ENCODE data around the gene MAIP1.
A peak's percentile ranks its signal among the peaks of the same experiment; 100 is the strongest.

Gene MAIP1

GRCh38 chr2:200003444-200003843 is 48.1 kb downstream of the MAIP1 start:
- WGBS, 2 donors (ENCODE audit: extremely low coverage in 2 of 2, insufficient read length in 2 of 2, insufficient replicate concordance in 1 of 2), result no CpG with 5 or more reads among the region's 1 CpG
- H3K27ac ChIP-seq (replicated peaks; ENCODE audit: low read length), result no peak overlapping the region

GRCh38 chr2:200005675-200006074 is 50.3 kb downstream of the MAIP1 start:
- DNase-seq (ENCODE audit: low spot score), result no peak
- H3K79me1 ChIP-seq (ENCODE audit: low read depth, low read length), result no peaks in the 10 kb centered on the region
- no peak overlapping the region for H3K4ac ChIP-seq (ENCODE audit: low read length)
- H3K9ac ChIP-seq (ENCODE audit: low read depth, low read length, poor library complexity), result no peak overlapping the region
- no peak overlapping the region for H4K91ac ChIP-seq (ENCODE audit: low read depth, low read length, poor library complexity)
- H3K23ac ChIP-seq (ENCODE audit: low read depth, low read length, poor library complexity), result no peak overlapping the region
- no peak overlapping the region for H3K14ac ChIP-seq (ENCODE audit: low read length)
- H2AK5ac ChIP-seq (ENCODE audit: low read depth, low read length), result no peak overlapping the region
- no peak overlapping the region for H2BK120ac ChIP-seq (ENCODE audit: low read depth, low read length)
- no peaks in the 10 kb centered on the region for H3K9me3 ChIP-seq (replicated peaks in 1 of 2; ENCODE audit: control insufficient read depth in 2 of 2, insufficient read depth in 1 of 2, low read depth in 1 of 2, low read length in 2 of 2)
- no peaks in the 10 kb centered on the region for H3K36me3 ChIP-seq (replicated peaks in 1 of 2; ENCODE audit: control insufficient read depth in 2 of 2, insufficient read depth in 2 of 2, low read length in 2 of 2)
- H3K4me2 ChIP-seq (ENCODE audit: insufficient read depth, low read length, poor library complexity, severe bottlenecking), result no peak overlapping the region
- no peak overlapping the region for H4K8ac ChIP-seq (ENCODE audit: low read depth, low read length)
- H2BK5ac ChIP-seq (ENCODE audit: low read length), result no peak overlapping the region
- H2AFZ ChIP-seq (ENCODE audit: low read length), result no peak overlapping the region
- H3K18ac ChIP-seq (ENCODE audit: low read length), result no peak overlapping the region
- peaks cover 0 to 17% of the 10 kb centered on the region in 2 donors for H3K4me1 ChIP-seq (ENCODE audit: control insufficient read depth in 2 of 2, insufficient read depth in 1 of 2, low read depth in 1 of 2, low read length in 2 of 2)
- H2BK15ac ChIP-seq (ENCODE audit: low read length), result no peak overlapping the region
- H3K27me3 ChIP-seq (ENCODE audit: control insufficient read depth in 3 of 3, insufficient read depth in 3 of 3, low read depth in 1 of 3, low read length in 3 of 3), result no peaks in the 10 kb centered on the region
- no peak overlapping the region for H2BK12ac ChIP-seq (ENCODE audit: low read length)
- H3K27ac ChIP-seq (replicated peaks; ENCODE audit: low read length), result no peak overlapping the region
- no peak overlapping the region for H3K4me3 ChIP-seq (ENCODE audit: low read length in 2 of 2)

More at GRCh38 chr2:200003444-200003843, 48.1 kb downstream of the MAIP1 start:
- no peak overlapping the region for H3K14ac ChIP-seq (ENCODE audit: low read length)
- no peak overlapping the region for H4K91ac ChIP-seq (ENCODE audit: low read depth, low read length, poor library complexity)
- no peak overlapping the region for H3K4me2 ChIP-seq (ENCODE audit: insufficient read depth, low read length, poor library complexity, severe bottlenecking)
- no peak overlapping the region for H2AK5ac ChIP-seq (ENCODE audit: low read depth, low read length)
- H3K23ac ChIP-seq (ENCODE audit: low read depth, low read length, poor library complexity), result no peak overlapping the region
- H3K18ac ChIP-seq (ENCODE audit: low read length), result no peak overlapping the region
- H3K27me3 ChIP-seq (ENCODE audit: control insufficient read depth in 3 of 3, insufficient read depth in 3 of 3, low read depth in 1 of 3, low read length in 3 of 3), result no peaks in the 10 kb centered on the region
- no peak overlapping the region for H2BK12ac ChIP-seq (ENCODE audit: low read length)
- peaks cover 0 to 17% of the 10 kb centered on the region in 2 donors for H3K4me1 ChIP-seq (ENCODE audit: control insufficient read depth in 2 of 2, insufficient read depth in 1 of 2, low read depth in 1 of 2, low read length in 2 of 2)
- no peaks in the 10 kb centered on the region for H3K36me3 ChIP-seq (replicated peaks in 1 of 2; ENCODE audit: control insufficient read depth in 2 of 2, insufficient read depth in 2 of 2, low read length in 2 of 2)
- no peak overlapping the region for H2BK120ac ChIP-seq (ENCODE audit: low read depth, low read length)
- no peak for DNase-seq (ENCODE audit: low spot score)
- H3K9me3 ChIP-seq (replicated peaks in 1 of 2; ENCODE audit: control insufficient read depth in 2 of 2, insufficient read depth in 1 of 2, low read depth in 1 of 2, low read length in 2 of 2), result no peaks in the 10 kb centered on the region
- no peak overlapping the region for H2BK5ac ChIP-seq (ENCODE audit: low read length)
- H2BK15ac ChIP-seq (ENCODE audit: low read length), result no peak overlapping the region
- no peak overlapping the region for H3K9ac ChIP-seq (ENCODE audit: low read depth, low read length, poor library complexity)
- H3K79me1 ChIP-seq (ENCODE audit: low read depth, low read length), result no peaks in the 10 kb centered on the region
- no peak overlapping the region for H3K4ac ChIP-seq (ENCODE audit: low read length)
- no peak overlapping the region for H3K4me3 ChIP-seq (ENCODE audit: low read length in 2 of 2)
- no peak overlapping the region for H4K8ac ChIP-seq (ENCODE audit: low read depth, low read length)
- peak overlapping the region; percentile 72 for H2AFZ ChIP-seq (ENCODE audit: low read length)

- Histone ChIP-seq H2BK12ac (ENCODE audit: low read length) (no peak overlapping the region), H2AFZ (ENCODE audit: low read length) (no peak overlapping the region), H3K4me3 (ENCODE audit: low read length in 2 of 2) (no peak overlapping the region), H4K8ac (ENCODE audit: low read depth, low read length) (no peak overlapping the region), H3K4ac (ENCODE audit: low read length) (no peak overlapping the region), H3K23ac (ENCODE audit: low read depth, low read length, poor library complexity) (no peak overlapping the region), H3K4me2 (ENCODE audit: insufficient read depth, low read length, poor library complexity, severe bottlenecking) (no peak overlapping the region), H2BK120ac (ENCODE audit: low read depth, low read length) (no peak overlapping the region), H2BK5ac (ENCODE audit: low read length) (no peak overlapping the region), H3K14ac (ENCODE audit: low read length) (no peak overlapping the region), H3K9ac (ENCODE audit: low read depth, low read length, poor library complexity) (no peak overlapping the region), H3K18ac (ENCODE audit: low read length) (no peak overlapping the region), H3K79me1 (ENCODE audit: low read depth, low read length) (no peaks in the 10 kb centered on the region), H4K91ac (ENCODE audit: low read depth, low read length, poor library complexity) (no peak overlapping the region), H3K9me3 (replicated peaks in 1 of 2; ENCODE audit: control insufficient read depth in 2 of 2, insufficient read depth in 1 of 2, low read depth in 1 of 2, low read length in 2 of 2) (no peaks in the 10 kb centered on the region), H3K36me3 (replicated peaks in 1 of 2; ENCODE audit: control insufficient read depth in 2 of 2, insufficient read depth in 2 of 2, low read length in 2 of 2) (no peaks in the 10 kb centered on the region), H2BK15ac (ENCODE audit: low read length) (no peak overlapping the region), H2AK5ac (ENCODE audit: low read depth, low read length) (no peak overlapping the region), H3K27ac (replicated peaks; ENCODE audit: low read length) (no peak overlapping the region), H3K4me1 (ENCODE audit: control insufficient read depth in 2 of 2, insufficient read depth in 1 of 2, low read depth in 1 of 2, low read length in 2 of 2) (peaks cover 0 to 17% of the 10 kb centered on the region in 2 donors), H3K27me3 (ENCODE audit: control insufficient read depth in 3 of 3, insufficient read depth in 3 of 3, low read depth in 1 of 3, low read length in 3 of 3) (no peaks in the 10 kb centered on the region)
- no CpG with 5 or more reads among the region's 1 CpG for WGBS, 2 donors (ENCODE audit: extremely low coverage in 2 of 2, insufficient read length in 2 of 2, insufficient replicate concordance in 1 of 2)
- no peak for DNase-seq (ENCODE audit: low spot score)
Measured at GRCh38 chr2:200007306-200007705, 51.9 kb downstream of the MAIP1 start.

GRCh38 chr2:200012401-200012800 is 57.0 kb downstream of the MAIP1 start:
- Histone ChIP-seq H3K27ac (replicated peaks; ENCODE audit: low read length) (no peak overlapping the region), H3K36me3 (replicated peaks in 1 of 2; ENCODE audit: control insufficient read depth in 2 of 2, insufficient read depth in 2 of 2, low read length in 2 of 2) (no peaks in the 10 kb centered on the region), H4K8ac (ENCODE audit: low read depth, low read length) (no peak overlapping the region), H2BK120ac (ENCODE audit: low read depth, low read length) (no peak overlapping the region), H3K4me3 (ENCODE audit: low read length in 2 of 2) (no peak overlapping the region), H4K91ac (ENCODE audit: low read depth, low read length, poor library complexity) (no peak overlapping the region), H3K4me1 (ENCODE audit: control insufficient read depth in 2 of 2, insufficient read depth in 1 of 2, low read depth in 1 of 2, low read length in 2 of 2) (no peaks in the 10 kb centered on the region), H3K4ac (ENCODE audit: low read length) (no peak overlapping the region), H3K9me3 (replicated peaks in 1 of 2; ENCODE audit: control insufficient read depth in 2 of 2, insufficient read depth in 1 of 2, low read depth in 1 of 2, low read length in 2 of 2) (peaks cover 2 to 4% of the 10 kb centered on the region in 2 donors), H2BK5ac (ENCODE audit: low read length) (no peak overlapping the region), H2BK15ac (ENCODE audit: low read length) (no peak overlapping the region), H3K4me2 (ENCODE audit: insufficient read depth, low read length, poor library complexity, severe bottlenecking) (no peak overlapping the region), H2BK12ac (ENCODE audit: low read length) (no peak overlapping the region), H2AFZ (ENCODE audit: low read length) (no peak overlapping the region), H3K23ac (ENCODE audit: low read depth, low read length, poor library complexity) (no peak overlapping the region), H3K79me1 (ENCODE audit: low read depth, low read length) (no peaks in the 10 kb centered on the region), H3K18ac (ENCODE audit: low read length) (no peak overlapping the region), H3K27me3 (ENCODE audit: control insufficient read depth in 3 of 3, insufficient read depth in 3 of 3, low read depth in 1 of 3, low read length in 3 of 3) (no peaks in the 10 kb centered on the region), H3K14ac (ENCODE audit: low read length) (no peak overlapping the region), H3K9ac (ENCODE audit: low read depth, low read length, poor library complexity) (no peak overlapping the region), H2AK5ac (ENCODE audit: low read depth, low read length) (no peak overlapping the region)
- WGBS, 2 donors (ENCODE audit: extremely low coverage in 2 of 2, insufficient read length in 2 of 2, insufficient replicate concordance in 1 of 2), result no CpG with 5 or more reads among the region's 1 CpG
- DNase-seq (ENCODE audit: low spot score), result no peak

Measured in neuronal stem cell (in vitro differentiated cells).